Activated CD8-positive, alpha-beta memory T cell treated with anti-CD3 and anti-CD28 coated beads for 36 hours (primary cell): ENCODE measurements around the gene RELN. TPM values are rescaled to one million over a fixed set of nuclear protein-coding genes. Genes with fewer than 3 reads are reported as not detected.
"Not testable (repeated sequence)": the region's sequence is repeated elsewhere in the genome, so short reads cannot be mapped to it uniquely, and the experiment has no call there.

Source experiments
- CTCF ChIA-PET: fragments of 350-600 bp; sonication (Branson Sonifier 250); formaldehyde crosslinking; loops from one replicate; lab custom pipeline; 2021; ENCODE audit warnings: antibody characterized with exemption; lab: Charles Lee
- POLR2A ChIA-PET: fragments of 350-600 bp; sonication (Branson Sonifier 250); formaldehyde crosslinking; loops from one replicate; lab custom pipeline; 2021; ENCODE audit warnings: antibody characterized with exemption; lab: Charles Lee
- total RNA-seq, 2 experiments: library from RNA; stranded (reverse); gene quantifications; one replicate each; pipeline ENCODE4 v1.2.3, GENCODE V29; 2021

RELN gene
- total RNA-seq, 2 experiments from 2014 or later: not detected

DNA sequence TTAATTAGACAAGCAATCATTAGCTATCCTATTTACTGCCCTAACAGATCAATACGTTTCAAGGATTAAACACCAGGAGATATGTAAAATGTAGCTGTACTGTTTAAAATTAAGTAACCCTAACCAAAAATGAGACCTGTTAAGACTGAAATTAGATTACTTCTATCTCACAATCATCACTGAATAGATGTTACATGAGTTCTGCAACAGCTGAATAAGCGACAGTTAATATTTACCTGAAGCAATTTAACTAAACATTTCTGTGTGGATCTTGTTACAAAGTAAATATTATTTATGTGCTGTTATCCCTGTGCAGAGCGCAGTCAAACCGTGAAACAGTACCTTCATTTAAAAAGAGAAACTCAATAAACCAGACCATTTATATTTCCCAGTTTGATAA is 122.5 kb downstream of the RELN start:
- POLR2A ChIA-PET: no interaction called here
- CTCF ChIA-PET: no interaction called here

DNA sequence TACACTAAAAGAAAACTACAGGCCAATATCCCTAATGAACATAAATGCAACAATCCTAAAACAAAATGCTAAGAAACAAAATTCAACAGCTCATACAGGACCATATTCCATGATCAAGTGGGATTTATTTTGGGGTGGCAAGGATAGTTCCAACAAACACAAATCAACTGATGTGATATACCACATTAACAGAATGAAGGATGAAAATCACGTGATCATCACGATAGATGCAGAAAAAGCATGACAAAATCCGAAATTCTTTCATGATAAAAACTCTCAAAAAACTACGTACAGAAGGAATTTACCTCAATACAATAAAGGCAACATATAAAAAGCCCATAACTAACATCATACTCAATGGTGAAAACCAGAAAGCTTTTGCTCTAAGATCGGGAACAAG is 124.0 kb downstream of the RELN start:
- ChIA-PET CTCF (no interaction called here), POLR2A (no interaction called here)

DNA sequence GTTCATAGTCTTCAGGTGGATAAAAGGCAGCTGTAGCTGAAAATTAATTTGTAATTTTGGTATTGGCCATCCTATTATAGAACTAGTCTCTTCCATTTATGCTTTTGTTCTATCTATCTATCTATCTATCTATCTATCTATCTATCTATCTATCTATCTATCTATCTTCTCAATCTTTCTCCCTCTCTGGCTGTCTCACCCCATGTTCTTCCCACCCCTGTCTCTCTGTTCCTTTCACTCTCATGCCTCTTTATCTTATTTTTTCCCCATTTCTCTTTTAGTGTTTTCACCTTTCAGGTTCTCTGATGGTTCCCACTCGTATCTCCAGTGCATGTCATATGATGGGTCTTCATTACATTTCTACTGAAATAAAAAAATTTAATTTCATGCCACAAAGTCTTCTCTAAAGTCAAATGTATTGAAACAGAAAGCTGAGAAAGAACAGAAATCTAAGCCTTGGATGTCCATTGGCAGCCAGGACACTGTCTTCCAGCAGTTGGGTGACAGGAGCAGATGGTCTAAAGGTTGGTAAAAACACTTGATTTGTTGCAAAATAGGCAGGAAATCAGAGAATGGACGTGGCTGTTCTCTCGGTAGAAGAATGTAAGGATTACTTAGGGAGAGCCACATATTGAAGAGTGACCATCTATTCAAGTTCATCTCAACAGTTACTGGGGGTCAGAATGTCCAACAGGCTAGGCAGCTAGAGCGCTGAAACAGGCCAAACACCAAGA is 127.0 kb downstream of the RELN start:
- ChIA-PET POLR2A (no interaction called here), CTCF (no interaction called here)

DNA sequence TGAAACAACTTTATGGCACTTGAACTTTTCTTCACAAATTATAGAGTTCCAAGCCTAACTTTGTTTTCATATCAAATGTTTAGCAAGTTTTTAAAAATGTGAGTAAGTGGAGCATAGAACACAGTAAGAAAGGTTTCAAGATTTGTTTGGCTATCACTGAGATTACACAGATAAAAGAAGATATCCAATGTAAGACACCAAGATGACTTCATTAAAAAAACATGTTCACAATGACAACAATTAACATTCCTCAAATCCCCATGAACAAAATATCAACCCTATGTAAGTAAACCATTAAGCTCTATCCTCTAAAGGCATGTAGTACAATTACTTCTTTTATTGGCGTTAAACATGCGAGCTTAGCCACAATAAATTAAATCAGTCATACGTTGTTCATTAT is 129.7 kb downstream of the RELN start:
- ChIA-PET CTCF (no interaction called here), POLR2A (no interaction called here)

DNA sequence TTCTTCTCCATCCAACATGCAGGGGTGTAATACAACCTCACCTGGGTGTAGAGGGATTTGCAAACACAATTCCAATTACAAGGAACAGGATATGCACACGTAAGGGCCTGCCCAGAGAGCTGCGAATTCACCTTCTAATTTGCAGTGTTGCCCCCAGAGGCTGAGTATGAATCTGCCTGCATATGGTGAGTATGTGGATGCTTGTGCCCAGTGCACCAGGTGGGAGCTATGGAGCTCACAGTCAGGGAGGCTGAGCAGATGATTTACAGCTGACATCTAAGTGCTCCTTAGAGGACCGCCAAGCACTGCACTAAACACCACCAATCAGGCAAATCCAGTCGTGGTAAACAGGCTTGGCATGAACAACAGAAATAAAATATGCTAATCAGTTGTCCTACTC is 132.0 kb downstream of the RELN start:
- ChIA-PET POLR2A (no interaction called here), CTCF (no interaction called here)

DNA sequence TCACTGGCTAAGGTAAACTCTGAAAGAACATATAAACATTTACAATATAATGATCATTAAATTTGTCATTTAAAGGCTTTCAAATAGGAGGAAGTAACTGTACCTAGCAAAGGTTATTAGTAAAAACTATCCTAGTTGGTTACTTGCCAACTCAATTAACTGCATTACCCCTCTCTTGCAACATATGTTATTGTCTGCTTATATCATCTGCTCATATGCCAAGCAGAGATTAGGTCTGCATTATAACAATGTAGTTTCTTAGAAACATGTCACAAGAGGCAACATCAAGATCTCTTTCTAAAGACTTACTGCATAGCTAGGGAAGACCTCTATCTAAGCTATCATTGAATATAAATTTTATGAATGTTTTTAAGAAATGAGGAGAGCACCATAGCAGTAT is 132.5 kb downstream of the RELN start:
- ChIA-PET POLR2A (no interaction called here), CTCF (no interaction called here)

DNA sequence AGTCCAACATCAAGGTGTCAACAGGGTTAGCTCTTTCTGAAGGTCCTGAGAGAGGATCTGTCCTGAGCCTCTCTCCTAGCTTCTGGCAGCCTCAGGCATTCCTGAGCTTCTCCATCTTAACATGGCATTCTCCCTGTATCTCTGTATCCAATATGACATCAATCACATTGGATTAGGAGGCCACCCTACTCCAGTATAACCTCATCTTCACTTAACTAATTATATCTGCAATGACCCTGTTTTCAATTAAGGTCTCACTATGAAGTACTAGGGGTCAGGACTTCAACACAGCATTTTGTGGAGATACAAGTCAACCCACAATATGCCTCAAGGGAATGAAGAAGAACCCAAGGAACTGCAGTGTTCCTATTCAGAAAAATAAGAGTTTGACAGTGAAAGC is 133.8 kb downstream of the RELN start:
- ChIA-PET POLR2A (no interaction called here), CTCF (no interaction called here)

DNA sequence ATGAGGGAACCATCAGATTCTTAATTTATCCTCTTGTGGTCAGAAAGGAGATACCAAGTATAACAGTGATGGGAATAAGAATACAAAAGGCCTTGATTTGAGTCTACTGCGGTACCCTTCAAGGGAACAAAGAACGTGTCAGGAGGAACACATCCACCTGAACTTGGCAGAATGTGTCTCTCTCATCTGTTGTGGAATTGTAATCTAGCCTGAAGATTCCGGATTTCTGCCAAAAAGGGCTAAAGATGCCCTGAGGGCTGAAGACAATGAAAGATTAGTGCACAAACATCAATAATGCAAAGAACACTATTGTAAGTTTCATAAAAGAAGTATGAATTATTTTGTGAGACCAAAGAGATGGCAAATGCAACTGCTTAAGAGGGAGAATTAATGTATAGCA is 134.8 kb downstream of the RELN start:
- ChIA-PET POLR2A (no interaction called here), CTCF (no interaction called here)

DNA sequence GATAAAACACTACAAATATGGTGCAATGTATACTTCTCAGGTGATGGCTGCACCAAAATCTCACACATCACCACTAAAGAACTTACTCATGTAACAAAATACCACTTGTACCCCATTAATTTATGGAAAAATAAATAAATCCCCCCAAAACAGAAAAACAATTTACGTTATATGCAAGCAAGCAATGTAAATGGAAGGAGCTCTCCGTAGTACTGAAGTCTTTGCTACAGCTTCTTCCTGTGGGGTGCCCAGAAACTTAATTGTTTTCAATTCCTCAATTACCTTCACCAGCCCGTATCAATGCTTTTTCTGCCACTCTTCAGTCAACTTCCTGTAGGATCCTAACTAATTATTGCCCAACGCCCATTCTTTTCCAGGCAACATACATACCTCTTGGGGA is 138.1 kb downstream of the RELN start:
- ChIA-PET POLR2A (no interaction called here), CTCF (no interaction called here)

DNA sequence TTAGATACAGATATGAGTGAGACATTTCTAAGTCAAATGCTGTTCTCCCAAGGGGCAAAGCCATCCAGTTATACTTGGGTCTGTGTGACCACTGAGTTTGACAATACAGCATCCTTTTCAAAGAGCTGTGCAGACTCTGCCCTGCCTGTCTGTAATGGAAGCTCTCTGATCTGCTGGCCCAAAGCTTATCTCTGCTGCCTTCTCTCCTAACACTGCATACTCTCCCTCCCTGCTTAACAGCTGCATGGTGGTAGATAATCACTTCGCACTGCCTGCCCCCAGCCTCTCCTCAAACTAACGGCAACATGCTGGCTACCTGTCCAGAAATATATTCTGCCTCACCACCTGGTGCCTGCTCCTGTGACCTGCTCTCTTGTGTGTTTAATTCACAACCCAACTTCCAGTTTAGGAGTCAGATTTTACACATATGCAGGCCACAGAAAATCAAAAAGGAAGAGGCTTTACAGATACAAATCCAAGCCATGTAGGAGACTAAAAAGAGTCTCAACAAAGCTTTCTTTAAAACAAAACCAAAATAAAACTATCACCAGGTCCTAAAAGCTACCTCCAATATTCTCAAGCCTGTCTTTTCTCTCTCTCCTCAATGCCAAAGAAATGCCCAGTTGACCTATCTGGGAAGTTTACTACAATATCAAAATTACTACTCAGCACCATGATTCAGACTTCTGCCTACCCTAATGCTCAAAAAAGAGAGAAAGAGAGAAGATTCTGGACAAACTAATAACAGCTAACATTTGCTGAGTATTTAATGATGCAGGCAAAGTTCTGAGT is 145.6 kb downstream of the RELN start:
- ChIA-PET CTCF (no interaction called here), POLR2A (no interaction called here)

DNA sequence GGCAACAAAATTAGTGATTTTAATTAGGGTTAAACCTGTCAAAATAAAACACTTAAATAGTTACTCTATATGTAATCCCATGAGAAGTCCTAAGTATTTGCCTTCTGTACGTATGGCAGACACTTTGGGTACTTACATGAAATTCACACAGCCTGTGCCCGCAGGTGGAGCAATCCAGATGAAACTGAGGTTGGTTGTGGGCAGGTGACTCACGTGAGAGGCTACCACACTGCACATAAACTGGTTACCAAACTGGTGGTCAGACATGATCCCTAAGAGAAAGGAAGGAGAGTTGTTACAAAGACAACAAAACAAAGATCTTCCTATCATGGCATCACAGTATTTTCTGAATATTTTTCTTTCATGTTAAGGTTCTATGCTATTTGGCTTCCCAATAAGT is 156.1 kb downstream of the RELN start:
- CTCF ChIA-PET: no interaction called here
- POLR2A ChIA-PET: no interaction called here

DNA sequence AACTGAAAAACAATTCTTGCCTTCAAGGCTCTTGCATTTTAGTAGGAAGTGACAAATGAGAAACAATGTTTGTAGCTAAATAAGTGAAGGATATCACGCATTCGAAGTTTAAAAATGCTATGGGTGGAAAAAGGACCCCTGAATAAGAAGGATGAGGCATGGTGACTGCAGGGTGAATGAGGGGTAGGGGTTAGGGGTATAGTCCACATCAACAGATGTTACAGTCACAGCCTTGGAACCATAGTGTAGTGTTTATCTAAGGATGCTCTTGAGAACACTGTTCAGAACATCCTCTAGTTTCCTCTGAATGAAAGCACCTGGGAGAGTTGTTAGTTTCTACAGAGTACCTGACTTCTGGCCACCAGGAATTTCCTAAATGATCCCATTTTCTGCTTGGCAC is 157.0 kb downstream of the RELN start:
- POLR2A ChIA-PET: no interaction called here
- CTCF ChIA-PET: no interaction called here

DNA sequence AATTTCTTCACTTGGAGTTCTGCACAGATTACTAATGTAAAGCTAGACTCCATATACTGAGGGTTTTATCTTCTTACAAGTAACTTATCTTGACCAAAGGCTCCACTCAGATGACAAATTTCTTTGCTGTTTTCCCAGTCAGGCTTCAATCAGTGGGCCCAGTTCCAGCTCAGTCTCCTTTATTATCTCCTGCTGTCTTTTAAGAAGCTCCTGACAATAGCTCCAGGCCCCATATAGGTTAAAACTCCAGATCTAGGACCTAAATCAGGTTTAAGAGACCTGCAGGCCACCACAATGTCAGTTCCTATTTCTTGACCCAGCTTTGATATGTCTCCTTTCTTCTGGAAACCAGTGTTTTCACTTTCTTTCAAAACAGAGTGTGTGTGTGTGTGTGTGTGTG is 165.2 kb downstream of the RELN start:
- CTCF ChIA-PET: no interaction called here
- POLR2A ChIA-PET: no interaction called here

DNA sequence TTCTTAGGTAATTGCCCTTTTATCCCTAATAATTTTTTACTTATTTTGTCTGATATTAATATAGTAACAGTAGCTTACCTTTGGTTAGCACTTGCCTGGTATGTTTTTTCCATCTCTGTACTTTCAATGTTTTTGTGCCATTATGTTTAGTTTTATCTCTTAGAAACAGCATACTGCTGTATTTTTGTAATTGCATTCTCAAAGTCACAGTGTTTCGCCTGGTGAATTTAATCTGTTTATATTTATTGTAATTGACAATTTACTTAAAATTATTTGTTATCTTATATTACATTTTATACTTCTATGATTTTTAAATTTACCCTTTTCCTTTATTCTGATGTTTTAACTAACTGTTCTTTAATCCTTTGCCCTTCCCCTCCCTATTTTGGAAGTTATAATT is 166.4 kb downstream of the RELN start:
- CTCF ChIA-PET: no interaction called here
- POLR2A ChIA-PET: no interaction called here

DNA sequence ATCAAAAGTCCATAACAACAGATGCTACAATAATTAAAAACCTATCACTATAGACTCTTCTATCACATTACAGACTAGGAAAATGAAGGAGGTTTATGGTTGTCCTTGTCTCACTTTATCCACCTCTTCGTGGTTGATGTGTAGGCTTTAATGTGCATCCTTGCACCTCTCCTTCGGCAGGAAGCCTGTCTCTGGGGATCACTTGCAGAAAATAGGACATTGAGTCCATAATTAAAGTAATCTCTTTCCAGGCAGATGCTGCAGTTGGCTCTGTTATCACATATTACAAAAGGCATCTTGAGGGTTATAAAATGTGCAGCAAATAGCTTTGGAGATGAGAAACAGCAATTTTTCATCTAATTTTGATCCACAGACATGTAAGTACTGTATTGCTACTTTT is 168.4 kb downstream of the RELN start:
- CTCF ChIA-PET: no interaction called here
- POLR2A ChIA-PET: no interaction called here

DNA sequence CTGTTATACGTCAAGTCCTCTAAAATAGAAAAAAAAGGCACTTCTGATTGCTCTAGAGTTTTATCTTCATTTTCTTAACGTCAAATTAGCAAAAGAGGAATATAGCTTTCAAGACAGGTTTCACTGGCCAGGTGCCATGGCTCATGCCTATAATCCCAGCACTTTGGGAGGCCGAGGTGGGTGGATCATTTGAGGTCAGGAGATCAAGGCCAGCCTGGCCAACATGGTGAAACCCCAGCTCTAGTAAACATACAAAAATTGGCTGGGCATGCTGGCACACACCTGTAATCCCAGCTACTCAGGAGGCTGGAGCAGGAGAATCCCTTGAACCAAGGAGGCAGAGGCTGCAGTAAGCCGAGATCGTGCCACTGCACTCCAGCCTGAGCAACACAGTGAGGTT is 173.5 kb downstream of the RELN start:
- CTCF ChIA-PET, POLR2A ChIA-PET: not testable (repeated sequence)

DNA sequence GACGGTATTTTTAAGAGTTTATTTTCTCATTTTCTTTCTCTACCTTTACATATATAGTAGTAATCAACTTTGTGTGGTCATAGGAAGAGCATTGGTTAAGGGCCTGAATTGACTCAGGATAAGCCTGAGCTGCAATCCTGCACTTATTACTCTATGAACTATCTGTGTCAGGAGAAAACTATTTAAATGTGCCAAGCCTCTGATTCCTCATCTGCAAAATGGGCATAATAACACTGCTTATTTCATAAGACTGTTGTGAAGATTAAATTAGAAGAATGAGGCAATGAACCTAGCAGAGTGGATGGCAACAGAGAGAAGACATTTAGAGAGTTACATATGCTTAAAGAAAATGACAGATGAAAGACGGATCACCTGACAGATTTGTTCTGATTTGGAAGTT is 175.5 kb downstream of the RELN start:
- POLR2A ChIA-PET: no interaction called here
- CTCF ChIA-PET: no interaction called here

DNA sequence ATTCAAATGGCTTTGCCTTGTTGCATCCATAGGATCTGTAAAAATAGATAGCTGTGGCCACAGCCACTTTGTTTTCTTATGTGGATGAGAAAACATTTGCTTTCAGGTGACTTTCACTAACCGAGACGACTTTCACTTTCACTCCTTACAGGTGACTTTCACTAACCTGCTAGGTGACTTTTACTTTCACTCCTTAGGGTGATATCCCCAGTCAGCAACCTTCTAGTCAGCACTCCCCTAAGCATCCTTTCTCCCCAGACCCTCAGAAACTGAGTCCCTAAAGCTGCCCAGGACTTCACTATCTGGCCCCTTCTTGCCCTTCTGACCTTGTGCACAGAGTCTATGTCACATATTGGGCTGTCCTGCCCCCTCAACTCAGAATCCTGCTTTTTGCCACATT is 177.5 kb downstream of the RELN start:
- ChIA-PET POLR2A (no interaction called here), CTCF (no interaction called here)

DNA sequence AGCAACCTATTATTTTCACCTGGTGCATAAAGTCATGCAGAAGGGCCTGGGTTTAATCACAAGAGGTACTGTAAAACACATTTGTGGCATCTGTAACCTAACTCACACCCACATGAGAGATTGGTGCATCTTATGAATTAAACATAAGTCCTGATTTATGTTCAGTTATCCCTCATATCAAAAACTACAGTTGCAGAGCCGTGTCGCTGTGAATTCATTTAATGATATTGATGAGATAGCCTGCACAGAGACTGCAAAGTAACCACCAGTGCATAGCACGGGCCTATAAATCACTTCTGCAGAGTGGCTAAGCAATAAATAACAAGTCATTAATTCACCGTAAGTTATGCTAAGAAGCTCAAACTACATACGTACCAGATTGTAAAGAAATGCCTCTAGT is 178.2 kb downstream of the RELN start:
- POLR2A ChIA-PET: no interaction called here

DNA sequence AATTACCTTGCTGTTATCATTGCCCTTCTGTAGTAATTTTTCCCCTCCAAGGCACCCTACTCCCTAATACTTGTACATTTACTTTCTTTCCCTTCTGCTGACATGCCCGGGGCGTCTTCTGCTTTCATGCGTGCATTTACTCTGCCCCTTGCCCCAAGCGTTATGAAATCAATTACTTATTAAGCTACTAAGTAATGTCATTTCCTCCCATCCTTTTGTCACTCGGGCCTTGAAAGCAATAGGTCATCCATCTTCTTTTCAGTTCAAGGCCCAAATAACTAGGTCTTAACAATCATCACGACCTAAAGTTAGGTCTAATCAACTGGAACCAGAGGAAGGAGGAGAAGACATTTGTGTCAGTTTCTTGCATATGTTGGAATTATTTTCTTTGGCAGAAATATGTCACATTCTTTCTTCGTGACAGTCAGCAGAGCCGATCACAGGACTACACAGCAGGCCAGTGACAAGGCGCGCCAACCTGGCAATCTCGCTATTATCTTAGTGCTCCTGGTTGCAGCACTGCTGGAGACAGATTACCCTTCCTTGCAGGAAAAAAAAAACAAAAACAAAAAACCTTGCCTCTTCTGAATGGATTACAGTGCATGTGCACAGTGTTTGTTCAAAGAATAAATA is 179.2 kb downstream of the RELN start:
- ChIA-PET POLR2A (no interaction called here), CTCF (no interaction called here)

More for the DNA sequence above, 178.2 kb downstream of the RELN start:
- CTCF ChIA-PET: no interaction called here
